ENCODE measurements around the gene MAP3K5.

DNA sequence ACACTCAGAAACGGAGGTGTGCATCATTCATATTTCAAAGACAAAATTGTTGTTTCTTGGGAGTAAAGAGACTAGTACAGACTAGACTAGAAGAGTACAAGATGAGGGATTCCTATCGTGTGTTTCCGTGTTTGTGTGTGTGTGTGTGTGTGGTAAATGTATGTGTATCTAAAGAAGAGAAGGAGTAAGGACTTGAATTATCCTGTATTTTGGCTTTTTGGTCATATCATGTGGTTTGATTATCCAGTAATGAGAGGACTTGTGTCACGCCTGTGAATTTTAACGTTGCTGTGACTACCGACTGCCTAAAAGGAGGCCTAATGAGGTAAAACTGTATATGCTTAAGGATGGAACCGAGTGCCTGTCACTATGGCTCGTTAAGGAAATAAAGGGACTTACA, 197.6 kb downstream of the MAP3K5 start:
- no peak for TF ChIP-seq POLR2A (IDR thresholded peaks at IDR 0.05)
- TF ChIP-seq, protein P1, sequence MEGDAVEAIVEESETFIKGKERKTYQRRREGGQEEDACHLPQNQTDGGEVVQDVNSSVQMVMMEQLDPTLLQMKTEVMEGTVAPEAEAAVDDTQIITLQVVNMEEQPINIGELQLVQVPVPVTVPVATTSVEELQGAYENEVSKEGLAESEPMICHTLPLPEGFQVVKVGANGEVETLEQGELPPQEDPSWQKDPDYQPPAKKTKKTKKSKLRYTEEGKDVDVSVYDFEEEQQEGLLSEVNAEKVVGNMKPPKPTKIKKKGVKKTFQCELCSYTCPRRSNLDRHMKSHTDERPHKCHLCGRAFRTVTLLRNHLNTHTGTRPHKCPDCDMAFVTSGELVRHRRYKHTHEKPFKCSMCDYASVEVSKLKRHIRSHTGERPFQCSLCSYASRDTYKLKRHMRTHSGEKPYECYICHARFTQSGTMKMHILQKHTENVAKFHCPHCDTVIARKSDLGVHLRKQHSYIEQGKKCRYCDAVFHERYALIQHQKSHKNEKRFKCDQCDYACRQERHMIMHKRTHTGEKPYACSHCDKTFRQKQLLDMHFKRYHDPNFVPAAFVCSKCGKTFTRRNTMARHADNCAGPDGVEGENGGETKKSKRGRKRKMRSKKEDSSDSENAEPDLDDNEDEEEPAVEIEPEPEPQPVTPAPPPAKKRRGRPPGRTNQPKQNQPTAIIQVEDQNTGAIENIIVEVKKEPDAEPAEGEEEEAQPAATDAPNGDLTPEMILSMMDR (IDR thresholded peaks at IDR 0.05): no peak

Measured in gastroesophageal sphincter (tissue), 3 donors.